Immature natural killer cell (primary cell): ENCODE measurements around the gene WDR20. TPM values are rescaled to one million over a fixed set of nuclear protein-coding genes. Genes with fewer than 3 reads are reported as not detected.
"Not testable (repeated sequence)": the region's sequence is repeated elsewhere in the genome, so short reads cannot be mapped to it uniquely, and the experiment has no call there.

Experiments used
- DNase-seq, 3 donors: peaks; one replicate each; pipeline ENCODE4 v3.0.0; 2022; ENCODE audit warnings: mixed read lengths in 1 of 3
- H3K27ac Mint-ChIP-seq, 6 donors: one replicate each; pipeline ENCODE4 v1.8.0; 2020; ENCODE audit warnings: mixed read lengths in 6 of 6, mild to moderate bottlenecking in 5 of 6, inconsistent platforms in 4 of 6, moderate library complexity in 3 of 6
- H3K27me3 Mint-ChIP-seq, 3 donors: one replicate each; pipeline ENCODE4 v1.8.0; 2020 to 2021; ENCODE audit warnings: low read depth in 3 of 3, mild to moderate bottlenecking in 3 of 3, mixed read lengths in 3 of 3, moderate library complexity in 3 of 3, inconsistent platforms in 1 of 3
- H3K36me3 Mint-ChIP-seq, 3 donors: one replicate each; pipeline ENCODE4 v1.8.0; 2020; ENCODE audit warnings: mixed read lengths in 3 of 3, inconsistent platforms in 2 of 3, mild to moderate bottlenecking in 2 of 3
- H3K4me1 Mint-ChIP-seq, 2 donors: one replicate each; pipeline ENCODE4 v1.8.0; 2020; ENCODE audit warnings: inconsistent platforms in 2 of 2, mild to moderate bottlenecking in 2 of 2, mixed read lengths in 2 of 2, moderate library complexity in 1 of 2
- H3K4me3 Mint-ChIP-seq, 5 donors: one replicate each; pipeline ENCODE4 v1.8.0; 2020; ENCODE audit warnings: mild to moderate bottlenecking in 5 of 5, mixed read lengths in 5 of 5, inconsistent platforms in 3 of 5, moderate library complexity in 3 of 5
- H3K9me3 Mint-ChIP-seq, 6 donors: one replicate each; pipeline ENCODE4 v1.8.0; 2020; ENCODE audit warnings: mild to moderate bottlenecking in 6 of 6, mixed read lengths in 6 of 6, inconsistent platforms in 4 of 6, moderate library complexity in 3 of 6
- polyA plus RNA-seq, 3 donors: library from polyadenylated mRNA; unstranded; fragments of 300-500 nt; fragmentation: Illumina TruSeq; gene quantifications; one replicate each; pipeline ENCODE4 v1.2.3, GENCODE V29; 2021

The WDR20 gene
- polyA plus RNA-seq, 3 donors from 2014 or later = 10.8 to 14.6 (median 14.0) TPM

DNA sequence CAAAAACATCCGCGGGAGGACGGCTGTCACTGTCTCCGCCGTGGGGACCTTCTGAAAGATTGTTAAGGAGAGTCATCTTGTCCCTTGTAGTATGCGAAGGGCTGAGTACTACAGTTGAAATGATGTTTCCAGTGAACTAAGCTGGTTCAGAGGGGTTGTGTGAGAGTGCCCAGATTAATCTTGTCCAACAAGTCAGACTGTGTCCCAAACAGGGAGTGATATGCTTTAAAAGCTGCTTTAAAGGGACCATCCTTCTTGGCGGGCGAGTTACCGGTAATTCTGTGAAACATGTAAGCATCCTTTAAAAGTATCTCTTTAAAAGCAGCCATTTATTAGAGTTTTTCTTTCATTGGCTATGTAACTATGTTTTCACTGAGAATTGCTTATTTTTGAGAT lies 1.1 kb downstream of the WDR20 start:
- peaks cover 3 to 6% (median 5%) of the 10 kb centered on the region in 3 donors for H3K27me3 Mint-ChIP-seq
- no peaks in the 10 kb centered on the region for H3K9me3 Mint-ChIP-seq
- H3K36me3 Mint-ChIP-seq = no peaks in the 10 kb centered on the region
- no peak for DNase-seq
- H3K4me1 Mint-ChIP-seq = peaks cover 26 to 43% of the 10 kb centered on the region in 2 donors
- H3K27ac Mint-ChIP-seq = peak overlapping the region; percentile 90 to 97 (median 94)
- H3K4me3 Mint-ChIP-seq = peak overlapping the region; percentile 95 to 99 (median 97)

DNA sequence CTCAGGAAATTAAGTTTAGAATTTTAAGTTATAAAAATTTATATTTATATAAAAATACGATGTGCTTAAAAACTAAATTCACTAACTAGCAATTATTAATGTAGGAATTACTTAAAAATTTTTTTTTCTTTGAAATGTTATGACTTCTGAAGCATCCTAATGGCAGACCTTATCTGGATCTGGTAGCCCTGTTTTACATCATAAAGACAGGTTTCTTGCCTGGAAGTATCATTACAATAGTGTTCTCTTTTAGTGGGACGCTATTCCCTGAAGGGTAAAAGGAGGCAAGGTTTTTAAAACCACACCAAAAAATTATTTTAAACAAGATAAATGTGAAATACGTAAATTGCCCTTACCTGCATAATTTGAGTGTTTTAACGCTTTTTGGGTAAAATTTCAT lies 2.1 kb downstream of the WDR20 start:
- Mint-ChIP-seq H3K27ac (no peak overlapping the region), H3K27me3 (peaks cover 3 to 6% (median 5%) of the 10 kb centered on the region in 3 donors), H3K4me3 (peak overlapping the region in 1 of 5 donors; percentile 18), H3K9me3 (no peaks in the 10 kb centered on the region), H3K4me1 (peaks cover 34 to 54% of the 10 kb centered on the region in 2 donors), H3K36me3 (peaks cover 0 to under 1% (median 0%) of the 10 kb centered on the region in 3 donors)
- DNase-seq = no peak

- Mint-ChIP-seq H3K4me3 (peak overlapping the region in 1 of 5 donors; percentile 2), H3K27ac (no peak overlapping the region), H3K4me1 (peaks cover 33 to 62% of the 10 kb centered on the region in 2 donors), H3K36me3 (peaks cover 0 to 2% (median 0%) of the 10 kb centered on the region in 3 donors), H3K9me3 (no peaks in the 10 kb centered on the region), H3K27me3 (peaks cover 2 to 3% (median 2%) of the 10 kb centered on the region in 3 donors)
- DNase-seq = no peak
These were observed 5.2 kb downstream of the WDR20 start for GRCh38 chr14:102144914-102145313.

- no peak for DNase-seq
- H3K4me1 Mint-ChIP-seq = peaks cover 33 to 64% of the 10 kb centered on the region in 2 donors
- H3K4me3 Mint-ChIP-seq = no peak overlapping the region
- H3K36me3 Mint-ChIP-seq = peaks cover 0 to 2% (median 0%) of the 10 kb centered on the region in 3 donors
- no peak overlapping the region for H3K27ac Mint-ChIP-seq
- H3K9me3 Mint-ChIP-seq = no peaks in the 10 kb centered on the region
- peaks cover 1 to 2% (median 1%) of the 10 kb centered on the region in 3 donors for H3K27me3 Mint-ChIP-seq
These were observed 5.7 kb downstream of the WDR20 start for GRCh38 chr14:102145395-102145794.

DNA sequence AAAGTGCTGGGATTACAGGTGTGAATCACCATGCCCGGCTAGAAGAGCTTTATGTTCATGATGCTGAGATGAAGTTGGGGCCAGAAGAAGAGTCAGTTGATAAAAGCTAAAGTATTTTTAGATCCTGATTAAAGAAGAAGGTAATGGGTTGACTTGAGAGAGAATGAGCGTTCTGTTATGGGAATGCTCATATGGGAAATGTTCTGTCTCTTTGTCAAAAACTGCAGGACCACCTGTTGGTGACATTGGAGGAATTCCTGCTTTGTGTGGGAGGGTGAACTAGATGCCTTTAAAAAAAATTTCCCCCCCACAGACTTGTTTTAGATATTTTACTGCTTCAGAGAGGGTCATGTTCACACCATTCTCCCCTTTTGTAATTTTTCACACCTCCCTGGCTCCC lies 6.7 kb downstream of the WDR20 start:
- no peak for DNase-seq
- Mint-ChIP-seq H3K36me3 (peaks cover 0 to 2% (median 0%) of the 10 kb centered on the region in 3 donors), H3K27me3 (peaks cover 1 to 2% (median 1%) of the 10 kb centered on the region in 3 donors), H3K9me3 (no peaks in the 10 kb centered on the region), H3K4me1 (peaks cover 24 to 64% of the 10 kb centered on the region in 2 donors), H3K27ac (peak overlapping the region in 1 of 6 donors; percentile 75), H3K4me3 (no peak overlapping the region)

GRCh38 chr14:102150083-102150482 lies 10.4 kb downstream of the WDR20 start:
- peaks cover 0 to 15% (median 7%) of the 10 kb centered on the region in 3 donors for H3K36me3 Mint-ChIP-seq
- no peak for DNase-seq
- H3K4me3 Mint-ChIP-seq = no peak overlapping the region
- H3K27ac Mint-ChIP-seq = no peak overlapping the region
- no peaks in the 10 kb centered on the region for H3K9me3 Mint-ChIP-seq
- peaks cover 37 to 85% of the 10 kb centered on the region in 2 donors for H3K4me1 Mint-ChIP-seq
- peaks cover 0 to 2% (median 1%) of the 10 kb centered on the region in 3 donors for H3K27me3 Mint-ChIP-seq

- Mint-ChIP-seq H3K9me3 (no peaks in the 10 kb centered on the region), H3K4me3 (no peak overlapping the region), H3K27ac (no peak overlapping the region), H3K36me3 (peaks cover 0 to 15% (median 7%) of the 10 kb centered on the region in 3 donors), H3K27me3 (peaks cover 0 to 2% (median 1%) of the 10 kb centered on the region in 3 donors), H3K4me1 (peaks cover 36 to 83% of the 10 kb centered on the region in 2 donors)
- DNase-seq = no peak
These were observed 11.0 kb downstream of the WDR20 start for GRCh38 chr14:102150744-102151143.

- H3K9me3 Mint-ChIP-seq, DNase-seq, H3K4me3 Mint-ChIP-seq, H3K27me3 Mint-ChIP-seq: not testable (repeated sequence)
- H3K27ac Mint-ChIP-seq = peak overlapping the region in 2 of 6 donors; percentile 31 to 33
- H3K36me3 Mint-ChIP-seq = peaks cover 0 to 15% (median 7%) of the 10 kb centered on the region in 3 donors
- H3K4me1 Mint-ChIP-seq = peaks cover 31 to 76% of the 10 kb centered on the region in 2 donors
These were observed 11.7 kb downstream of the WDR20 start for GRCh38 chr14:102151411-102151810.

GRCh38 chr14:102154121-102154520 lies 14.4 kb downstream of the WDR20 start:
- Mint-ChIP-seq H3K4me3 (no peak overlapping the region), H3K36me3 (peaks cover 0 to 13% (median 7%) of the 10 kb centered on the region in 3 donors), H3K4me1 (peaks cover 35 to 78% of the 10 kb centered on the region in 2 donors)

GRCh38 chr14:102154821-102155549 lies 15.3 kb downstream of the WDR20 start:
- Mint-ChIP-seq H3K36me3 (peaks cover 0 to 13% (median 7%) of the 10 kb centered on the region in 3 donors), H3K4me1 (peaks cover 39 to 81% of the 10 kb centered on the region in 2 donors), H3K27ac (peak overlapping the region in 3 of 6 donors; percentile 4 to 13 (median 6)), H3K27me3 (no peaks in the 10 kb centered on the region), H3K9me3 (no peaks in the 10 kb centered on the region), H3K4me3 (no peak overlapping the region)
- DNase-seq = no peak

More at GRCh38 chr14:102154121-102154520, 14.4 kb downstream of the WDR20 start:
- H3K27ac Mint-ChIP-seq = peak overlapping the region in 1 of 6 donors; percentile 12
- no peaks in the 10 kb centered on the region for H3K27me3 Mint-ChIP-seq
- no peak for DNase-seq
- no peaks in the 10 kb centered on the region for H3K9me3 Mint-ChIP-seq

GRCh38 chr14:102157346-102157745 lies 17.6 kb downstream of the WDR20 start:
- Mint-ChIP-seq H3K27me3 (no peaks in the 10 kb centered on the region), H3K9me3 (no peaks in the 10 kb centered on the region), H3K4me3 (no peak overlapping the region), H3K27ac (peak overlapping the region in 2 of 6 donors; percentile 25 to 67), H3K4me1 (peaks cover 42 to 76% of the 10 kb centered on the region in 2 donors), H3K36me3 (peaks cover 0 to 10% (median 4%) of the 10 kb centered on the region in 3 donors)
- DNase-seq = no peak

- peak overlapping the region in 2 of 6 donors; percentile 26 to 71 for H3K27ac Mint-ChIP-seq
- DNase-seq = no peak
- no peak overlapping the region for H3K4me3 Mint-ChIP-seq
- peaks cover 39 to 70% of the 10 kb centered on the region in 2 donors for H3K4me1 Mint-ChIP-seq
- no peaks in the 10 kb centered on the region for H3K36me3 Mint-ChIP-seq
- H3K27me3 Mint-ChIP-seq = no peaks in the 10 kb centered on the region
- no peaks in the 10 kb centered on the region for H3K9me3 Mint-ChIP-seq
These were observed 19.1 kb downstream of the WDR20 start for GRCh38 chr14:102158797-102159196.

DNA sequence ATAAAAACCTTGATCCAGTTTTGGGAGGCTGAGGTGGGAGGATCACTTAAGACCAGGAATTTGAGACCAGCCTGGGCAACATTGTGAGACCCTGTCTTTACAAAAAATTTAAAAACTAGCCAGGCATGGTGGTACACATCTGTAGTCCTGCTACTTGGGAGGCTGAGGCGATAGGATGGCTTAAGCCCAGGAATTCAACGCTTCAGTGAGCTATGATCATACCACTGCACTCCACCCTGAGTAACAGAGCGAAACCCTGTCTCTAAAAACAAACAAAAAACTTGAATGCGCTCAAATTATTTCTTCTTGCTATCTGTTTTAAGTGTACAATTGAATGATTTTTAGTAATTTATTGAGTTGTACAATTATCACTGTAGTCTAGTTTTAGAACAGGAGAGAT lies 20.1 kb downstream of the WDR20 start:
- H3K4me3 Mint-ChIP-seq = no peak overlapping the region
- DNase-seq = no peak
- no peaks in the 10 kb centered on the region for H3K9me3 Mint-ChIP-seq
- peaks cover 43 to 70% of the 10 kb centered on the region in 2 donors for H3K4me1 Mint-ChIP-seq
- no peak overlapping the region for H3K27ac Mint-ChIP-seq
- no peaks in the 10 kb centered on the region for H3K27me3 Mint-ChIP-seq
- peaks cover 0 to 6% (median 0%) of the 10 kb centered on the region in 3 donors for H3K36me3 Mint-ChIP-seq

DNA sequence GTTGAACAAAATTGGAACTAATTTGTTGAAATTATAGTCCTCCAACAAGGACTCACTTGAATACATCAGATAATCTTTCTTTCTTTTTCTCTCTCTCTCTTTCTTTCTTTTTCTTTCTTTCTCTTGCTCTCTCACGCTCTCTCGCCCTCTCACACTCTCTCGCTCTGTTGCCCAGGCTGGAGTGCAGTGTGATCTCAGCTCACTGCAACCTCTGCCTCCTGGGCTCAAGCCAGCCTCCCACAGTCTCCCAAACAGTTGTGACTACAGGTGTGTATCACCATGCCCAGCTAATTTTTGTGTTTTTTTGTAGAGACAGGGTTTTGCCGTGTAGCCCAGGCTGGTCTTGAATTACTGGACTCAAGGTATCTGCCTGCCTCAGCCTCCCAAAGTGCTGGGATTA lies 22.8 kb downstream of the WDR20 start:
- no peak for DNase-seq
- Mint-ChIP-seq H3K36me3 (peaks cover 0 to 6% (median 2%) of the 10 kb centered on the region in 3 donors), H3K27me3 (no peaks in the 10 kb centered on the region), H3K4me3 (no peak overlapping the region), H3K9me3 (no peaks in the 10 kb centered on the region), H3K4me1 (peaks cover 51 to 83% of the 10 kb centered on the region in 2 donors), H3K27ac (no peak overlapping the region)
